NB4 (cell line): ENCODE data around the gene PNISR.

Experiments
- CTCF ChIP-seq: IDR thresholded peaks from one replicate; pipeline ENCODE4 v1.5.1; 2012; ENCODE audit warnings: low read depth, low read length
- POLR2A ChIP-seq: IDR thresholded peaks from 2 replicates; pipeline ENCODE4 v1.6.1; 2011; ENCODE audit warnings: mild to moderate bottlenecking; ENCODE audit not compliant: insufficient read length; ENCODE audit errors: extremely low read depth

DNA sequence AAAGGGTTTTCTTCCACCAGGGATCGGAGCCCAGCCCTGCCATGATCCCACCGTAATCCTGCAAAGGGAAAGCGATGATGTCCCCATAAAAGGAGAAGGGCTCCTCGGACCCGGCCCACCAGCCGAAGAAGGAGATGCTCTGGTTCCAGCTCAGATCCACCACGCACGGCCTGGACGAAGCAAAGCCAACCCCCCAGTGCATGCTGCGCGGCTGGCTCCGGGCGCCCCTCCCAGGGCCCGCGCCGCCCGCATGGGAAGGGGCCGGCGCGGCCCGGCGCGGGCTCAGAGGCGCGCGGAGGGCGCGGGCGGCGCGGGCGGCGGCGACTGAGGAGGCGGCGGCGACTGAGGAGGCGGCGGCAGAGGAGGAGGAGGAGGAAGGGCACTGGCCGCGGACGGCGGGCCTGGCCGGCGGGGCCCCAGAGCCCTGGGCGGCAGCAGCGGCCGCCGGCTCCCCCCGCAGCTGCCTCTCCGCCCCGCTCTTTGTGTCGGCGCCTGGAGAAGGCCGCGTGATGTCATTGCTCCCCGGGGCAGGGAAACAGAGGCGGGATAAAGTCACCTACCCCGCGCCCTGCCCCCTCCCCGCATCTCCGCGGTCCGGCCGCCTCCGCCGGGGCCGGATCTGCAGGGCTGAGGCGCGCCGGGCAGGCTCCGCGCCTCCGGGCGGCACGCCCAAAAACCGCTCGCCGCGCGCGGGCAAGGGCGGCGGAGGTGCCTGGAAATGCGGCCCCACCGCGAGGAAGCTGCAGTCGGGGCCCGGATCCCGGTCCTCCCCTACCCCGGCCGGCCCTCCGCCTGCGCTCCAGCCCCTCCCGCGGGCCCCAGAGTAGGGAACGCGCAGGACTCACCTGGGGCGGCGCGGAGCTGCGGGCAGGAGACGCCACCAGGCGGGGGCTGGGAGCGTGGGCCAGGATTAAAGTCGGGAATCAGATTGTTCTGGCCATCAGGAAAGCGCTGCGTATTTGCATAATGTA, 75.7 kb downstream of the PNISR start, which contains the start of gene FAXC:
- TF ChIP-seq POLR2A: no peak
- no peak for TF ChIP-seq CTCF
